GM19463 (cell line): Measurements from ENCODE around the gene YIPF6.
A peak's percentile ranks its signal among the peaks of the same experiment; 100 is the strongest.
"Not testable (repeated sequence)": the region's sequence is repeated elsewhere in the genome, so short reads cannot be mapped to it uniquely, and the experiment has no call there.

Experiments
- ATAC-seq: cut with Tn5 transposase; IDR thresholded peaks from one replicate; pipeline ENCODE4 v1.9.1; 2021; ENCODE audit warnings: mild to moderate bottlenecking, moderate library complexity; ENCODE audit not compliant: unreplicated experiment

Gene YIPF6

GRCh38 chrX:68503836-68504636 is 5.2 kb downstream of the YIPF6 start:
- peak; percentile 63 for ATAC-seq

DNA sequence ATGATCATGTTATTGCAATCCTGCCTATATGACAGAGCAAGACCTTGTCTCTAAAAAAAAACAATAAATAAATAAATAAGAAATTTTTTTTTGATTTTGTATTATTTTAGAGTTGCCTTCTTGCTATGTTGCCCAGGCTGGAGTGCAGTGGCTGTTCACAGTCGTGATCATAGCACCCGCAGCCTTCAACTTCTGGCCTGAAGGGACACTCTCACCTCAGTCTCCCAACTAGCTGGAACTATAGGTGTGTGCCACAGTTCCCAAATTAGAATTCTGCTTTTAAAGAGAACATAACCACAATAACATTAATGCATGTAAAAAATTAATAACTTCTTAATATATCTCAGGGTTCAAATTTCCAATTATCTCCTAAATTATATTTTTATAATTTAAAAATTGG is 7.8 kb downstream of the YIPF6 start:
- ATAC-seq, result no peak

DNA sequence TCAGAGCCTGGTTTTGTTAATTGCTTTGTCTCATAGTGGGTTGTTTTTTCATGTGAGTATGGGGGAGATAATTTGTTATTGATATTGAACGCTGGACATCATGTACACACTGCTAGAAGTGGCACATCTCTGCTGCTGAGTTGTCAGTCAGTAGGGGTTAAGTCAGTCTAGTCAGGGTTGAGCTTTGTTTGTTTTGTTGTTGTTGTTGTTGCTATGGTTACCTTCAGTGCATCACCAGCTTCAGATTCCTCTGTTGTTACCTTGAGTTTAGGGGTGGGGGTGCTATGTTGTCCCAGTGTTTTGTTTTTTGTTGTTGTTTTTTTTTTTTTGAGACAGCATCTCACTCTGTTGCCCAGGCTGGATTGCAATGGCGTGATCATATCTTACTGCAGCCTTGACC is 9.9 kb downstream of the YIPF6 start:
- ATAC-seq, result no peak

- ATAC-seq, result peak; percentile 51
Measured at GRCh38 chrX:68511255-68511654, 12.4 kb downstream of the YIPF6 start.

GRCh38 chrX:68524680-68525079 is 25.8 kb downstream of the YIPF6 start:
- not testable (repeated sequence) for ATAC-seq

GRCh38 chrX:68532831-68533533 is 34.1 kb downstream of the YIPF6 start:
- no peak for ATAC-seq

DNA sequence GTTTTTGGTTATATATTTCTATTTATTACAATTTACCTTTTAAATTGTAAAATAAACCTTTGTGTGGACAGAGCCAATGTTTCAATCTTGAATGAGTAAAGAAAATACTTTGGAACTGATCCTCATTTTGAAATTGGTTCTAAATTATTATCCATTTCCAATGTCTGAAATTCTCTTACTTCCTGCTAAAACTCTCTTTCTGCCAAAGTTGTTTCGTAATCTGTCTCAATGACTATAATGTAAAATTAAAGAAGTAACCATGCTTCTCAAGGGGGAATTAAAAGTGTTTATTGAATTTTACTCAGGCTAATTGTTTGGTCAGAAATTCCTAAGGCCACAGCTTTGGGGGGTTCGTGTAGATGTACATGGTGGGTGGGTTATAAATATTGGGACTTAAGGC is 34.8 kb downstream of the YIPF6 start:
- ATAC-seq, result no peak

DNA sequence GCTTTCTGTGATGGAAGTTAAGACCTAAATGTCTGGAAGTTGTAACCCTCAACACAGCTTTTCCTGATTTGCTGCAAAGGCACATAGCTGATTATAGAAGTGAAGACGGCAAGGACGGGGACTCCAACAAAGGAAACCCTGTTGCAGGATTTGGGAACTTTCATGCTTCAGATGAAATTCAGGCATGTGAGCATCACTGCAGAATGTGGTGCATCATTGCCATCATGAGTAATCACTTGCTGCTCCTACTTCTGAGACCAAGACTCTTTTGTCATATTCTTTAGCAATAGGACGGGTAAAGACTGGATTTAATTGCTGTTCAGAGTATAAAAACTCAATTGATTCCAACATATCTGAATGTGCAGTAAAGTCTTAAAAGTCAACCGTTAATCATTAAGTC is 35.8 kb downstream of the YIPF6 start:
- no peak for ATAC-seq

GRCh38 chrX:68536429-68536828 is 37.6 kb downstream of the YIPF6 start:
- peak; percentile 69 for ATAC-seq

DNA sequence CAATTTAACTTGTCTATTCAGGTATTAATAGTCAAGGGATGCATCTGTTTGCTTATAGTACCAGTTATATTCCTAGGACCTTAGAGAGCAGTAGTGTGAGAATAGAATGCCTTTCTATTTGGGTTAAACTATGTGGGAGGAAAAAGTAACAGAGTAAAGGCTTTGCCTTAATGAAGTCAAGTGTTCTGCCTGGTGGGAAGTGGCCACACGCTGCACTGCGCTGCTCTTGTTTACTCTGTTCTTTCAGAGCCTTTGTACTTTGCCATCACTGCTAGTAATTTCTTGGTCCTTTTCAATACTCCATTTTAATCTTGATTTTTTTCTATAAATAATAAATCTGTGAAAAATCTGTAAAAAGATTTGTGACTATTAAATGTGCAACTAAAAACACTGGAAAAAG is 38.0 kb downstream of the YIPF6 start:
- no peak for ATAC-seq

- ATAC-seq, result no peak
Measured at GRCh38 chrX:68550193-68550592, 51.3 kb downstream of the YIPF6 start.

DNA sequence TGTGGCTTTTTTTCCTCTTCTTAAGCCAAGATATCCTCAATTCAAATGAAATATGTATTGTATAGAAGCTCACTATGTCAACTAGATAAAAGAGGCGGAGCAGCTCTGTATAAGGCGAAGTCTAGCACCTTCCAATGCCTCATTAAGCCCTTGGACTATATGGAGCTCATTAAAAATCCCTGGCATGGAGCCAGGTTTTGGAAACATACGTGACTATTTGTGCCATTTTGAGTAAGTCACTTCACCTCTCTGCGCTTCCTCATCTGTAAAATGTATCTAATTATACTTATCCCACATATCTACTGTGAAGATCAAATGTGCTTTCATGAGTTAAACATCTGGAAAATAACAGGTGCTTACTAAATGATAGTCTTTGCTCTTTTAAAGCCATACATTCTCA is 57.2 kb downstream of the YIPF6 start:
- no peak for ATAC-seq

GRCh38 chrX:68557126-68557525 is 58.3 kb downstream of the YIPF6 start:
- not testable (repeated sequence) for ATAC-seq

DNA sequence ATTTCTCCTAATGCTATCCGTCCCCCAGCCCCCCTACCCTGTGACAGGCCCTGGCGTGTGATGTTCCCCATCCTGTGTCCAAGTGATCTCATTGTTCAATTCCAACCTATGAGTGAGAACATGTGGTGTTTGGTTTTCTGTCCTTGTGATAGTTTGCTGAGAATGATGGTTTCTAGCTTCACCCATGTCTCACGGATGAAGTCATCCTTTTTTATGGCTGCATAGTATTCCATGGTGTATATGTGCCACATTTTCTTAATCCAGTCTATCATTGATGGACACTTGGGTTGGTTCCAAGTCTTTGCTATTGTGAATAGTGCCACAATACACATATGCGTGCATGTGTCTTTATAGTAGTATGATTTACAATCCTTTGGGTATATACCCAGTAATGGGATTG is 61.1 kb downstream of the YIPF6 start:
- not testable (repeated sequence) for ATAC-seq

DNA sequence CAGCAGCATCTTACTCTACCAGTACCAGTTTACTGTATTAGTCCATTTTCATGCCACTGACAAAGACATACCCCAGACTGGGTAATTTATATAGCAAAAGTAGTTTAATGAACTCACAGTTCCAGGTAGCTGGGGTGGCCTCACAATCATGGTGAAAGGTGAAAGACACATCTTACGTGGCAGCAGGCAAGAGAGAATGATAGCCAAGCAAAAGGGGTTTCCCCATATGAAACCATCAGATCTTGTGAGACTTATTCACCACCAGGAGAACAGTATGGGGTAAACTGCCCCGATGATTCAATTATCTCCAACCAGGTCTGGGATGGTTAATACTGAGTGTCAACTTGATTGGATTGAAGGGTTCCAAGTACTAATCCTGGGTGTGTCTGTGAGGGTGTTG is 69.3 kb downstream of the YIPF6 start:
- no peak for ATAC-seq

DNA sequence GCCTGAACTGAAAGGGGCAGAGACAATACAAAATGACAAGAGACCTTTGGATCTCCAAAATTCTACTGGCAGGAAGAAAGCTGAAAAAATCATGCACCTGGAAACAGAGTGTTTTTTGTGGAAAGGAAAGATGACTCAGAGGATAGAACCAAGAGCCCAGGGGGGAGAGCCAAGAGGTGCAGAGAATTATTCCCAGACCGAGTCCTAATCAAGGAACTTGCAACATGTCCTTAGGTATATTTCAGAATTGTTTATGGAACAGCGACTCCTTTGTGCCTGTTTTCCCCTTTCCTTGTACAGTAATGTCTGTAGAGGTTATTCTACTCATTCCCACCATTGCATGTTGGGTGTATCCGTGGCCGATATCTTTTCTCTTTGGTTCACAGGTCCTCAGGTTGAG is 71.7 kb downstream of the YIPF6 start:
- no peak for ATAC-seq

DNA sequence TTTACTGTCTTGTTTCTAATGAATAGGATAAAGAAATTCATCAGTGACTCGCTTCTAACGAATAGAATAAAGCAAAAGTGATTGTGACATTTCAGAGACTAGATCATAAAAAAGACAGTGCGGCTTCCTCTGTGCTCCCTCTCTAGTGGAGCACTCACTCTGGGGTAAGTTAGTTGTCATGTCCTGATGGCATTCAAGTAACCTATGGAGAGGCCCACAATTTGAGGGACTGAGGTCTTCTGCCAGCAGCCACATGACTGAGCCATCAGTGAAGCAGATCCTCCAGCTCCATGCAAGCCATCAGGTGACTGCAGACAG is 72.4 kb downstream of the YIPF6 start:
- ATAC-seq, result peak; percentile 36

DNA sequence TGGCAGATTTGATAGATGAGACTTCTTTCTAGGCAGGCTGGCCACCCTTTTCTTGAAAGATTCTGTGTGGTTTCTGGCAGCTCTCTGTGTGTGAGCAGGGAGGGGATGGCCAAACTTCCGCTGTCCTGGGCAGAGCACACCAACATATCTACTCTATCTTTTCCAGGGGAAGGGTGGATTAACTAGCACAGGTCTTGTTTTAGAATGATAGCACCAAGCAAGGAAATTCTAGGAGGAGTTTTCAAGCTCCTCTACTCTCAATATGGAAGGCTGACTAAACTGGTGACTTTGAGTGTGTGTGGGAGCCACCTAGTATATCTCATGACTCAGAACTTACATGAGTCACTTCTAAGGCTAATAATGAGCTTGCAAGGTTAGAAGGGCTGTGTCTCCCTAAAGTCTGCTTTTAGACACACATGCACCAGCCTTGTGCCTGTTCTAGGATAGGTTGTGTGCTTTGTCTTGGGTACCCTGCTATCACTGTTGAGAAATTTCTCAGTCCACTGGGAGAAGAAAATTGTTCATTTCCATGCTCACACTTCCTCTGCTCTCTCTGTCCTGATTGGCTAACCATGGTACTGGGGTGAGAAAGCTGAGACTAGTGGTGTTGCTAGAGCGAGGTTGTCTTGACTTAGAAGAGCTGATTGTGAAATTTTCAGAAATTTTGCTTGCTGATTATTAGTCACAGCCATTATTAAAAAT is 72.9 kb downstream of the YIPF6 start:
- ATAC-seq, result peak; percentile 89

- no peak for ATAC-seq
Measured at GRCh38 chrX:68574240-68574639, 75.4 kb downstream of the YIPF6 start.

DNA sequence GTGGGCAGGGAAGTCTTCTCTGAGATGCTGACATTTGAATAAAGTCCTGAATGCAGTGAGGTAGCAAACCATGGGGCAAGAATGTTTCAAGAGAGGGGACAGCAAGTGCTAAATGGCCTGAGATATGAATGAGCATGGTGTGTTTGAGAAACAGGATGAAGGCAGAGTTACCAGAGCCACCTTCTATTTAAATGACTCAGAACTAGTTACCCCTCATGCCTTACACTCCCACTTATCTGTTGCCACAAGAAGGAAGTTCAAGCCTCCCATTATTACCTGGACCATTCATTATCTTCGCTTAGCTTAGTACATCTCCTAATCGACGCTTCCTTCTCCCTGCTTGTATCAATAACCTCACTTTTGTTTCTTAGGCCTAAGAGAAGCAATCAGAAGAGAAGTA is 81.0 kb downstream of the YIPF6 start:
- ATAC-seq, result no peak

GRCh38 chrX:68584221-68584620 is 85.4 kb downstream of the YIPF6 start:
- no peak for ATAC-seq
